ENCODE results near the gene TLE4.
A peak's percentile ranks its signal among the peaks of the same experiment; 100 is the strongest.
"Not testable (repeated sequence)": the region's sequence is repeated elsewhere in the genome, so short reads cannot be mapped to it uniquely, and the experiment has no call there.

TLE4 gene

DNA sequence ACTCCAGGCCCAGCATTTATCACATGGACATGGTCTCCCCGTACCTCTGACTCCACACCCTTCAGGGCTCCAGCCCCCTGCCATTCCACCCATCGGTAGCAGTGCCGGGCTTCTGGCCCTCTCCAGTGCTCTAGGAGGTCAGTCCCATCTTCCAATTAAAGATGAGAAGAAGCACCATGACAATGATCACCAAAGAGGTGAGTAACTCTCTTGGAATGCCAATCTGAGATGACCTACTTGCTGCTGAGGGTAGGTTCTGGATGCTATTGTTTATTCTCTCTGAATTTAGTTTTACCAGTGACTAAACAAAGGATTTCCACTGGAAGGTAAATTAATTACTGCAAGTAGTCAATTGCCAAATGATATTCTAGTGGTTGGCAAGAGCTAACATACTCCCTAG, 80.8 kb downstream of the TLE4 start:
- peak; percentile 3 for DNase-seq
- in situ Hi-C loops (cut with HindIII; ENCODE audit: low pct_ligation_motif_present, low pct_unique_long_range_greater_than_20kb, low sequenced_read_pairs) = no loop called here

DNA sequence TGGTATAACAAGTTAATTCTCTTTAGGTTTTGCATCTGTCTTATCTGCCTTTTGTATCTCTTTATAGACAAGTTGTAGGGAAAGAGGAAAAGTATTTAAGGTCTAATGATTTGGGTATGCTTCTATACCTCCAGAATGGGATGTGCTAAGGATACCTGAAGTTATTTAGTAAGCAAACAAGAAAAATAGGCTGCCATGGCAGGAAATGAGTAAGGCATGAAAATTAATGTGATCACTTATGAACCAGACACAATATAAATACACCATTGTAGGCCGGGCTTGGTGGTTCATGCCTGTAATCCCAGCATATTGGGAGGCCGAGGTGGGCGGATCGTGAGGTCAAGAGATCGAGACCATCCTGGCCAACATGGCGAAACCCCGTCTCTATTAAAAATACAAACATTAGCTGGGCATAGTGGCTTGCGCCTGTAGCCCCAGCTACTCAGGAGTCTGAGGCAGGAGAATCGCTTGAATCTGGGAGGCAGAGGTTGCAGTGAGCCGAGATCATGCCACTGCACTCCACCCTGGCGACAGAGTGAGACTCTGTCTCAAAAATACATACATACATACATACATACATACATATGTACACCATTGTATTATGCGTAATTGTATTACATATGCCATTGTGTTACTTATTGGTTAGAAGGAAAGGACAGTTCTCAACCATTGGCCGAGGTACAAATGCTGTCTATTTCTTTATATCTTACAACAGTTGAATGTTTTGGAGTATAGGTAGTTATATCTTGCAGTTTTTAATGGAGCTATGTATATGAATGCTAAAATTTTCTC, 83.0 kb downstream of the TLE4 start:
- in situ Hi-C loops (cut with HindIII; ENCODE audit: low pct_ligation_motif_present, low pct_unique_long_range_greater_than_20kb, low sequenced_read_pairs); DNase-seq: not testable (repeated sequence)

DNA sequence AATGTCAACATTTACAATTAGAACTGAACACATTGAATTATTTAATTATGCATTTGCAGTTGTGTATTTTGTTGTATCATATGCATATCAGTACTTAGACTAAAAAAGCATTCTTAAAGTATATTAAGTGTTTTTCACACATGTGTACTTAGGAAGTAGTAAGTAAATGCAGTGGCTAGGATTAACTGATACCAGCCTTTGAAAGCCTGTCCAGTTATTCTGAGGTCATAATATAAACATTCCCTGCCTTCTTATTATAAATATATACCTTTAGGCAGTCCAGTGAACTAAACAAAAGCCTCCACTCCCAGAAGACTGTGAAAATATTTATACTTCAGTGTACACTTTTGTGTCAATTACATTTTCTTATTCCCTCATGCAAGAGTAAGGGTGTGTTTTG, 83.8 kb downstream of the TLE4 start:
- in situ Hi-C loops (cut with HindIII; ENCODE audit: low pct_ligation_motif_present, low pct_unique_long_range_greater_than_20kb, low sequenced_read_pairs) = no loop called here
- DNase-seq = no peak

DNA sequence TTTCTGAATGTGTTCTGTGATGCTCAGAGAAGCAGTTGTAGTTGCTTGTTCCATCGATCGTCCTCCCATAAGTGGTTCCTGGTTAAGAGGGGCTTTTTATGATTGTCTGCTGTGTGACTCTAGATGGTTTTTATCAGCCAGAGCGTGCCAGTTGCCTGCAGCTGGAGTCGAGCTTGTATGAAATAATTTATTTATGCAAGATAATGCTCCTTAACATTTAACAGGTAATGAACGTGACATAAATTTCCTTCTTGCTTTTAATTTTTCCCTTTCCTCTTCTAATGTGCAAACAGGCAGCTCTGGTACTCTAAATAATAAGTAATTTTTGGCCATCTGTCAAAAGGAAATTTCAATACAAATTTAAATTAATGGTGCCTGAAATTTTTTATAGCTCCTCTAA, 84.4 kb downstream of the TLE4 start:
- DNase-seq = no peak
- in situ Hi-C loops (cut with HindIII; ENCODE audit: low pct_ligation_motif_present, low pct_unique_long_range_greater_than_20kb, low sequenced_read_pairs) = no loop called here

DNA sequence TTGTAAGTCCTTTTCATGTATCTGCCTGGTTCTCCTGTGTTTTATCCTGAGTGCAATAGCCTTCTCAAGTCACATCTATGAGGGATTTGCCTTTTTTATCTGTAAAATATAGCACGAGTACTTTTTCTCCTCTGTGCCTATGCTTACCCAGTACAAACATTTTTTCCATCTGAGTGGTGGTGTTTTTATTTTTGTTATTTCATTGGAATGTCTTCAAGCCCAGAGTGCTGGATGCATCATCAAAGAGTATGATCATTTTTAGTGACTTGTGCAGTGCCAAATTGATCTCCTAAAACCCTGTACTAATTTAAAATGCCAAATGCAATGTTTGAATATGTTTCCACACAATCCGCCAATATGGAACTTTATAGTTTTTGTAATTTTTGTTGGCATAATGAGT, 86.1 kb downstream of the TLE4 start:
- in situ Hi-C loops (cut with HindIII; ENCODE audit: low pct_ligation_motif_present, low pct_unique_long_range_greater_than_20kb, low sequenced_read_pairs) = no loop called here
- DNase-seq = no peak

DNA sequence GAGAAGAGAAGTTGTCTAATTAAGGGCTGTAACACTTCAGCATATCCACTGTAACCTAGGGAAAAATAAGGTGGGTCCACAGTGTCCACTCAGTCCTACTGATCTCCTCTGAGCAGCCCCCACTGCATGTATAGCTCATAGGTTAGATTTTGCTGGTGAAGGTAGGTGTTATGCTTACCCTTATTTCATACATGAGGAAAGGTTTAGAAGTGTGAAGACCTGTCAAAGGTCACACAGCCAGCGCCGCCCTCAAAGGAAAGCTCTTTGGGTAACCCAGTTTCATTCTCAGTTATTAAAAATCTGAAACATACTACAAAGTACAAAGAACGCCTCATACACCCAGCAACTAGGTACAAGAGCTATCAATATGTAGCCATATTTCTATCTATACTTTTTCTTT, 87.2 kb downstream of the TLE4 start:
- in situ Hi-C loops (cut with HindIII; ENCODE audit: low pct_ligation_motif_present, low pct_unique_long_range_greater_than_20kb, low sequenced_read_pairs) = no loop called here

DNA sequence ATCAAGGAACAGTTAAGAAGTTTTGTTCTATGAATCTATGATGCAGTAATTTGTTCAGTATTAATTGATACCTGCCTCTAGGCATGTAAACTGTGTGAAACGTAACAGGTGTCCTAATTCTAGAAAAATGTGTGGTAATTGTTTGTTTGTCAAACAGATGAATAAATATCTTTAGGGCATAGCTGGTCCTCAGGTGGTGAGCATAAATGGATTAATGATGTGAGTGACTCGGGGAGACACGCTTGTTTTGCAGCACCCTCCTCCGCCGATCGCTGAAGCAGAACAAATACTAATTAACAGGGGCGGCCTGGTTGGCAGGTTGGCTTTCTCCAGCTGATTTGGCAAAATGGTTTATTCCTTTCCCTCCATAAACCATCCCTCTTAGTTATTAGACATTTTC, 88.8 kb downstream of the TLE4 start:
- no peak for DNase-seq

More for the DNA sequence above, 87.2 kb downstream of the TLE4 start:
- DNase-seq = no peak

DNA sequence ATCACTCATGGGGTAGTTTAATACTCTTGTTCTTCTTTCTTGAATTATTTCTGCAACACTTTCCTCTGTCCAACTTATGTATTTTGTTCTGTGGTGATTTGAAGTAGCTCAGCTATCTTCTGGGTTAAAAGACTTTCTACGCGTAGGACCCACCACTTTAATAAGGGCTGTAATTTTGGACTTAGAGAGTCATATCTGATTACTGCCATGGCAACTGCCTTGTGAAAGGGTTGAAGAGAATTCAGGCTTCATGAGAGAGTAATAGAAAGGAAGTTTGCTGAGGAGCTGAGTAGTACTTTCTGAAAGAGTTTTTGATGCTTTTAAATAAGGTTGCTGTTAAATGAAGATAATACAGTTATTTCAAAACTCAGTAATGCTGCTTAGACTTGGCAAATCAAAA, 89.5 kb downstream of the TLE4 start:
- in situ Hi-C loops (cut with HindIII; ENCODE audit: low pct_ligation_motif_present, low pct_unique_long_range_greater_than_20kb, low sequenced_read_pairs) = no loop called here
- DNase-seq = no peak

More for the DNA sequence above, 88.8 kb downstream of the TLE4 start:
- in situ Hi-C loops (cut with HindIII; ENCODE audit: low pct_ligation_motif_present, low pct_unique_long_range_greater_than_20kb, low sequenced_read_pairs) = no loop called here

DNA sequence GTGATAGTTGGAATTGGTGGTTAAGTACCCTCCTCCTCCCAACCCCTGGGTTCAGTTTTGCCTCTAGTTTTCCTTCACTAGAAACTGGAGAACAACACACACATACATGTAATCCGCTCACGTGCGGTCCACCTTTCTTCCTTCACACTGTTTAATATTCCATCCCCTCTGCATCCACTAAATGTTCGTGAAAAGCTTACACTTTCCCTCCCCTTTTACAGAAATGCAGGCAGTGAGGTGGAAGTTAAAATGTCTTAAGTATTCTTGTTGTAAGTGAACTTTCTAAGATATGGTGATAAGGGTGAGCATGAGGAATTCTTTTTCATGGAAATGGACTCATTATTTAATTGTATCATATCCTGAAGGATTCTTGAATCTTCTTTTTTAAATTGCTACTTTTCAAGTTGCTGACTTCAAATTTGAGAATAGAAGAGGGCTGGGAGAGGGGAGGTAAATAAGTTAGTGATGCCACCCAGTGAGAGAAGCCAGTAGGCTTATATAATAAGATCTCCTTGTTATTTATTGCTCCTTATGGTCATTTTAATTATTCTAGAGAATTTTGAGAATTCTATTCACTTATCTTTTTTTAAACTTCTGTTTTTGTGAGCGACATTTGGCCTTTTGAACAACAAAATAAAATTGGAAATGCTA, 90.2 kb downstream of the TLE4 start:
- in situ Hi-C loops (cut with HindIII; ENCODE audit: low pct_ligation_motif_present, low pct_unique_long_range_greater_than_20kb, low sequenced_read_pairs) = no loop called here
- no peak for DNase-seq

DNA sequence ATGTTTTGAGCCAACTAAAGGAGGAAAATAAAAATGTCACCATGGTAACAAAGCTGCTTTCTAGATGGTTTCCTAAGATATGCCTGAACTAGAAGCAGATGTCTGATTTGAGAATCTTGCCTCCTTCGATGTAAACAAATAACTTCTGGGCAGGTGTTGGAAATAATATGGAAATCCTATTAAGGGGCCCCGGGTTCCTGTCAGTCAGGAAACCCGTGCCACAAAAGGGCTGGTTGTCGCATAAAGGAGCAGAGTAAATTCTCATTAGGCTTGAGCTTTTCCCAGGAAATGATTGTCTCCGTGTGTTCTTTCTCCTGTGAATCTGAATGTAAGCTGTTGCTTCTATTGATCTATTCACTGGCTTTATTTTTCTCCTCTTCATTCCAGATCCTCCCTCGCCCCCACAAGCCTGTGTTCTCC, 90.8 kb downstream of the TLE4 start:
- DNase-seq = no peak
- in situ Hi-C loops (cut with HindIII; ENCODE audit: low pct_ligation_motif_present, low pct_unique_long_range_greater_than_20kb, low sequenced_read_pairs) = no loop called here

DNA sequence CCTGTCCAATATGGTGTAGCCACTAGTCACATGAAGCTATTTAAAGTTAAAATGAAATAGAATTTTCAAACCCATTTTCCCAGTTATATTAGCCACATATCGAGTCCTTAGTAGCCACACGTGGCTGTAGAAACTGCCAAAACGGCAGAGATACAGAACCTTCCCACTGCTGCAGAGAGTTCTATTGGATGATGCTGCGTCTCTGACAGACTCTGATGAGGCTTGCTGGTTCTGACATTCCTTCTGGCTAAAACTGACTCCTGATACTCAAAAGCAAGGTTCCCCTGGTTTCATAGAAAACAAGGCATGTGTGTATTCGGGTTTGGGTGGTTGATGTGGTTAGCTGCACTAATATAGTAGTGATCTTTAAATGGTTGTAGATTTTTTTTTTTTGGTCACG, 91.5 kb downstream of the TLE4 start:
- in situ Hi-C loops (cut with HindIII; ENCODE audit: low pct_ligation_motif_present, low pct_unique_long_range_greater_than_20kb, low sequenced_read_pairs) = no loop called here
- no peak for DNase-seq

DNA sequence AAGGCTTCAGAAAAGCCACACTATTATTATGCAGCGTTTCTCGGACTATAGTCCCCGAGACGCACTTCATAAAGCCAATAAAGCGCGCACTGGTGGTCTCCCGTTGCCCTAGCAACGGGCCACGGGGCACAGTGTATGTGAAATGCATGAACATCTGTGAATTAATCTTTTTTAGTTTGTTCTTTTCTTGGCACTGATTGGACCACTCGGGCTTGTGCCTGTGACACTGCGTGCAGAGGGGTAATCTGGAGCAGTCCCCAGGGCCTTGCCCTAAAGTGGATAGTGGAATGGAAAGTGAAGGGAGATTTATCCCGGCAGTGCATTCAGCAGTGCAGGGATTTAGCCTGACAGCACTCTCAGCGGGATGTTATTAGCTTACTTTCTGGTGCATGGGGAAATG, 92.1 kb downstream of the TLE4 start:
- in situ Hi-C loops (cut with HindIII; ENCODE audit: low pct_ligation_motif_present, low pct_unique_long_range_greater_than_20kb, low sequenced_read_pairs) = no loop called here
- DNase-seq = no peak

DNA sequence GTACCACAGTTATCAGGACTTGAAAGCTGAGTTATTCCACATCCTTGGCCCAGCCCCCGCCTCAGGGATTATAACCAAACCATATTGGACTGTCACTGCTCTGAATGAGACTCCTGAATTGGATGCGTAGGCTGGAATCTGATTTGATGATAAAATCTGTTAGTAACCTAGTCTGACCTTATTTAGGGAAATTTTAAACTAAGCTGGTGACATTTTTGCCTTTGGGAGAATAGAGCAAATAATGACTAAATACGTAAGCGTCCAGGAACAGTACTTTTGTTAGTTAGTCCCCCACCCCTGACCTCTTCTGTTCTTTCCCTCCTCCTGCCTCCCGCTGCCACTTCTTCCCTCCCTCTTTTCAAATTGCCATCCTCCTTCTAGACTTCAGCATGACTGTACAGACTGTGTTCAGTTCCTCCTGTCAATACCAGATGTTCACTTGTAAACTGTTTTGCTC, 92.6 kb downstream of the TLE4 start:
- DNase-seq = no peak
- in situ Hi-C loops (cut with HindIII; ENCODE audit: low pct_ligation_motif_present, low pct_unique_long_range_greater_than_20kb, low sequenced_read_pairs) = no loop called here

DNA sequence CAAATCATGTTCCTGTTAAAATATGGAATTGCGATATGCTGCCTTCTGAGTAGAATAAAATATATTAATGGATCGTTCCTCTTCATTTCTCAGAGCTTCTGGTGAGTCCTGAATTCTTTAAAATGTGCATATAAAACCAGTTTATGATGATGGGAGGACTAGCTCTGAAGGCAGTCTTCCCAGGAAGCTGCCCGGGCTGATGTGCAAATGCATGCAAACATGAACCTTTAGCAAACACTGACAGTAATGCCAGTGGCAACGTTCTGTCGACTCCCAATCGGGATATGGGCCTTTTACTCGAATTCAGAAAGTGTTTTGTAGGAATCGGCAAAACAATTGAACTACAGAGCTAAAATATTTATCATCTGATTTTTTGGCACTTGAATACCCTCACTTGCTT, 93.6 kb downstream of the TLE4 start:
- in situ Hi-C loops (cut with HindIII; ENCODE audit: low pct_ligation_motif_present, low pct_unique_long_range_greater_than_20kb, low sequenced_read_pairs) = no loop called here
- no peak for DNase-seq

DNA sequence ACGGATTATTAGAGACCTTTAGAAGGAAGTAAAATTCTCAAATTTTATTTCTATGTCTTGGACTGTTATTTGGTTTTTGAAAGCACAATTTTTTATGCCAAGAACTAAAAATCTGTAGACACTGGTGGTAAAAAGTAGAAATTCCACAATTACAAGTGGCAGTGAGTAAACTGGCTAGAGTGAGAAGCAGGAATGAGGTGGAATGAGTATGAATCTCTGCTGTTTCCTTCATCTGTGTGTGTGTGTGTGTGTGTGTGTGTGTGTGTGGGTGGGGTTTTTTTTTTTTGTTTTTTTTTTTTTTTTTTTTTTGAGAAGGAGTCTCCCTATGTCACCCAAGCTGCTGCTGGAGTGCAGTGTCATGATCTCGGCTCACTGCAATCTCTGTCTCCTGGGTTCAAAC, 94.2 kb downstream of the TLE4 start:
- in situ Hi-C loops (cut with HindIII; ENCODE audit: low pct_ligation_motif_present, low pct_unique_long_range_greater_than_20kb, low sequenced_read_pairs) = no loop called here
- no peak for DNase-seq

DNA sequence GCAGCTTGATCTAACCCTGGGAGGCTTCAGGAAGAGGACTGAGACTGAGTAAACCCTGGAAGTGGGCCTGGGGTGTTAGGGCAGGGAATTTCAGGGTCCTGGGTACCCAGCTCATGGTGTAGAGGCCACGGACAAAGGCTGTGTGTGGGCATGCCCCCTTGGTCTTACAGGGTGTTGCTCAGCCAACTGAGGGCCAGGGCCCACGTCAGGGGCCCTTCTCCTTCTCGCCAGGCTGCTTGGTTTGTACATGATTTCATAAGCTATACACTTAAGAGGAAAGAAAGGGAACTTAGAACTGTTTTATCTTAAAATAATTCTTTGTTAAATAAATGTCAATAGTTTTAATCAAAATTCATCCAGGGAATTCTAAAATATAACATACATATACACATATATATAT, 95.4 kb downstream of the TLE4 start:
- DNase-seq = no peak
- in situ Hi-C loops (cut with HindIII; ENCODE audit: low pct_ligation_motif_present, low pct_unique_long_range_greater_than_20kb, low sequenced_read_pairs) = no loop called here

DNA sequence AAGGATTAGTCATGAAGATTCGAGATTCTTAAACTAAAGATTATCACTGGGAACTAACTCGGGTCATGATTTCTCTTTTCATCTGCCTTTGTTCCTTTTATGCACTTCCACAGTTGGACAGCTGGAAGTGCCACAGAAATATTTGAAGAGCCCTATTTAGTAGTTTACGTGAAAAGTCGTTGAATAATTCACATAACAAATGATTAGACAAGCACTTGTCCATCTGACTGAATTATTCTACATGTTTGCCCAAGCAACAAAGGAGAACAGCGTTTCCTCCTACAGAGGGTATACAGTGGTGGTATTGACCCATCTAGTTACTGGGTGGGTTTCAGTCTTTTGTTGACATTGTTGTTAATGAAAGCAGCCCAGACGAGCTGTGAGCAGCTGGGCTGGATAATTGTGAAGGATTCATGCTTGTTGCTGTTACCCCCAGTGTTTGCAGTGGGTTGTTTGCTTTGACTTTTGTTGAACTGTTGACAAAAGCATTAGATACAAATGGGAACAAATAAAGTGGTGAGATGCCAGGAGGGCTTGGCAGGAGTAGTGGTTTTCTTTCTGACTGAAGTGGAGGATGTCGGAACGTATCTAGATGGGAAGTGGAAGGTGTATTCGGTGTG, 96.2 kb downstream of the TLE4 start:
- in situ Hi-C loops (cut with HindIII; ENCODE audit: low pct_ligation_motif_present, low pct_unique_long_range_greater_than_20kb, low sequenced_read_pairs) = no loop called here
- DNase-seq = no peak

DNA sequence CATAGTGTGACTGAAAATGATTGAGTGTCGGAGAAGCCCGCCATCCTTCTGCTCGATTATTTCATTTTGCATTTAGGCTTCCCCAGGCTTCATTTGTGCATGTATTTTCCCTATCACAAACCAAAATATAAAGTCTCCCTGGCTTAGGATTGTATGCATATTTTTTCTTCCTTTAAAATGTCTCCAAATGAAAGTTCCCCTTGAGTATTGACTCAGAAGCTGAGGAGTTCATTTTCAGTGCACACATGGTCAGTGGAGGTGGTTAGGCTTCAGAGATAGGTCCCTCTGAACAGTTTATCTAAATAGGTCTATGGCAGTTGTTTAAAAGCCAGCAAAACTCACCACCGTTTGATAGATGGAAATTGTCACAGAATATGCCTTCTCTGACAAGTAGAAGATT, 97.2 kb downstream of the TLE4 start:
- no peak for DNase-seq
- in situ Hi-C loops (cut with HindIII; ENCODE audit: low pct_ligation_motif_present, low pct_unique_long_range_greater_than_20kb, low sequenced_read_pairs) = no loop called here

DNA sequence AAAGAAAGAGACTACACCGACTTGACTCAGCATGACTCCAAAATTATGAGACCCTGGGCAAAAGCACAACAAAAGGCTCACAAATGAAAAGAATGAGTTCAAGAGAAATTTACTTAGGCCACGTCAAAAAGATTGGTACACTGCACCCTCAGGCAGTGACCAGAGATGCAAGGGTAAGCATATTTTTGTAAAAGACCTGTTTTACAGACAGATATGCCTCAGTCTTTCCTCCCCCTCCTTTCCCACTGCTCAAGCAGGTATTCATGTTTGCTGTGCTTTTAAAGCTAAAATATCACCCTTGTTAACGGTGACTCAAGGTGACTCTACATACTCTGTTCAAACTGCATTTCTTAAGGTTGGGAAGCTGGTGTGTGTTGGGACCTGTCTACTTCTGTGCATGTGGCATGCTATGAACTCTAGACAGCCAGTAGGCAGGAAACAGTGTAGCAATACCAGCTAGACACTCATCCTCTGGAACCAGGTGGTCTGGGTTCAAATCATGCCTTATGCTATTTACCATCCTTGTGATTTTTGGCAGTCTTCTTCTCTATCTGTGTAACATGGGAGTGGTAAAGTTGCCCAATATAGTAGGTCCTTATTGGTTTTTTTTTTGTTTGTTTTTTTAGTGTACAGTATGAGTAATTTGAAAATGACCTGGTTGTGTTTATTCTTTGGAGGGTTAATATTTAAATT, 98.7 kb downstream of the TLE4 start:
- in situ Hi-C loops (cut with HindIII; ENCODE audit: low pct_ligation_motif_present, low pct_unique_long_range_greater_than_20kb, low sequenced_read_pairs) = no loop called here
- DNase-seq = no peak
